T-helper 2 cell treated with Interferon-gamma antibody and Interleukin-4, amounts not matched to agents 5 μg/mL and 100 μg/mL, for 36 hours (primary cell): Measurements from ENCODE around the gene LBR.

Source experiments
- DNase-seq: peaks from one replicate; pipeline ENCODE4 v3.0.0; 2021; ENCODE audit warnings: low spot score
- H3K27ac Mint-ChIP-seq: one replicate; pipeline ENCODE4 v1.8.0; 2021; ENCODE audit warnings: mild to moderate bottlenecking, mixed read lengths
- H3K27me3 Mint-ChIP-seq: one replicate; pipeline ENCODE4 v1.8.0; 2021; ENCODE audit warnings: low read depth, mixed read lengths
- H3K36me3 Mint-ChIP-seq: one replicate; pipeline ENCODE4 v1.8.0; 2021; ENCODE audit warnings: low read depth, mixed read lengths
- H3K4me1 Mint-ChIP-seq: one replicate; pipeline ENCODE4 v1.8.0; 2021; ENCODE audit warnings: low read depth, mixed read lengths
- H3K4me3 Mint-ChIP-seq: one replicate; pipeline ENCODE4 v1.8.0; 2022; ENCODE audit warnings: mild to moderate bottlenecking, moderate library complexity, mixed read lengths
- H3K9me3 Mint-ChIP-seq: one replicate; pipeline ENCODE4 v1.8.0; 2021; ENCODE audit warnings: mixed read lengths

The LBR gene

DNA sequence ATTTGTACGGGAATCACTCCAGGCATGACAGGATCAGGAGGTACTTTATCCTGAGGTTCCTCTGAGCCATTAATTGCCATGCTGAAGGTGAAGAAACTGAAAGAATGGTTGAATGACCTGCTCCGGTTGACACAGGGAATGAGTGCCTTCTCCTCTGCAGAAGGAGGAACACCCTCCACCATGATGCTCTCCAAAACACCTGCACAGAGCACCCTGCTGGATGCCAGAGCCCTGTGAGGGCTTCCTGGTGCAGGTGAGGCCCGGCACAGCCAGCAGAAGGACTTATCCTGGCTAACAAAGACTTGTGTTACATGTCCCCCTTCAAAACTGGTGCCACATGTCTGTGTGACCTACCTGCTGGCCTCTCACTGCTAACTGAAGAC is 14.3 kb upstream of the LBR start:
- H3K27me3 Mint-ChIP-seq, result peaks cover 3% of the 10 kb centered on the region
- peak overlapping the region; percentile 87 for H3K27ac Mint-ChIP-seq
- peak overlapping the region; percentile 71 for H3K4me3 Mint-ChIP-seq
- no peak for DNase-seq
- H3K4me1 Mint-ChIP-seq, result peaks cover 54% of the 10 kb centered on the region
- H3K9me3 Mint-ChIP-seq, result peaks cover 4% of the 10 kb centered on the region
- H3K36me3 Mint-ChIP-seq, result peaks cover 9% of the 10 kb centered on the region

DNA sequence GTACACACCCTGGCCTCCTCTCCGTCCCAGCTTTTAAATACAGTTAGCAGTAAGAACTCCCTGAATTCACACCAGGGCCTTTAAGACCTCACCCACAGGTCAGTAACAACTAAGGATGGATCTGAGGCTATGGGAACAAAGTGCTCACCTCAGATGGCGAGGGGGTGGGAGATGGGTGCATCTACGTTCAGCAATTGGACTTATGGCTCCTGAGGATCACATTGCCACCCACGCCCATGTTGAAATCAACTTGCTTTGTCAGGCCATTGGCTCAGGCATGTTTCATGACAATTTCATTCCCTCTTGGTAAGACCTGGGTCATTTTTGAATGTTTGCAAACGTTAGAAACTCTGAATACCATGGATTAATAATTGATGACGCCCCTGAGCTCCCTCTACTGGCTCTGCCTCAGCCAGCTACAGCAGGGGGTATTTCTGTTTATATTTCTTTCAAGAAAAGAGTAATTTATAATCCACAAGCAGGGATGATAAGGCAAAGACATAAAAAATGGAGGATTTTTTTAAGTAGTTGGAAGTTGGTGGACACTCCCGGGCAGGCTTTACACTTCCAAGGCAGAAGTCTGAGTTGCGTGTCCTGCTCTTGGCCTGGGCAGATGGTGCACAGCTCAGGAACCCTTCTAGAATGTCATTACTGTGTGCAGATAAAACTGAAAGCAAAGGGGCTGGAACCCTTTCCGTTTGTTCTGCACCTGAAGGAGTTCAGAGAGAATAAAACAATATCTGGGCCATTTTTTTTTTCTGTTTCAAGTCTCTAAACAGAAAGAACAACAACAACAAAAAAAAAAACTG is 13.7 kb upstream of the LBR start:
- Mint-ChIP-seq H3K27me3 (peaks cover 3% of the 10 kb centered on the region), H3K27ac (peak overlapping the region; percentile 87), H3K4me1 (peaks cover 55% of the 10 kb centered on the region), H3K36me3 (peaks cover 9% of the 10 kb centered on the region), H3K4me3 (peak overlapping the region; percentile 71), H3K9me3 (peaks cover 4% of the 10 kb centered on the region)
- no peak for DNase-seq

DNA sequence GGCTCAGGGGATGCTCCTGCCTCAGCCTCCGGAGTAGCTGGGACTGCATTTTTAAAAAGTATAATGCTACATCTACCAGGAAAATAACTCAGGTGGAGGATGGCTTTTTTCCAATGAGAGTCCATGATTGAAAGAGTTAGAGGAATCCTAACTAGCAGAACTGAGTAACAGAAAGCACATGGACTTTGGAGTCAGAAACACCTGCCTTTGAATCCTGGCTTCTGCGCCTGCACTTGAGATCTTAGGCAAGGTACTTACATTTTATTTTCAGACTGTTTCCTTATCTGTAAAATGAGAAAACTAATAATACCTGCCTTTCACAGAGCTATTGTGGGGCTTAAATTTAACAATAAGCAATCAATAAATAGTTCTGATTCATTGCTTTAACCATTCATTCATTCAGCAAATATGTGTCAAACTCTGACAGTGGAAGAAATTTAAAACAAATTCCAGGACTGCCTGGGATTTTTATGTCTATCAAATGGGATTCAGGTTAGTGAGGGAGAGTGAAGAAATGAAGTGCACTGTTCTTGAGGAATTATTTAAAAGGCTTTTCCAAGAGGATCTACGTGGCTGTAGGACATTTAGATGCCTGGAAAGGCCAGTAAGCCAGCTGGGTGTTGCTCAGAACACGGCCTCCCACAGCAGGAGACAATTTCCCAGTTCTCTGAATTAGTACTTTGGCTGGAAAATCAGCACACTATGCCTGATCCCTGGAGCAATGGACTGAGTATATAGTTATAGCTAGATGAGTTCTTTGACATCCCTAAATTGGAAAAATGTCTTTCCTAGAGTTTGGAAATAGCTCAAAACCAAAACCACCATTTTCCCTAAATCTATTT is 12.8 kb upstream of the LBR start:
- peaks cover 9% of the 10 kb centered on the region for H3K36me3 Mint-ChIP-seq
- H3K27me3 Mint-ChIP-seq, result peaks cover 3% of the 10 kb centered on the region
- peaks cover 4% of the 10 kb centered on the region for H3K9me3 Mint-ChIP-seq
- no peak for DNase-seq
- no peak overlapping the region for H3K27ac Mint-ChIP-seq
- H3K4me1 Mint-ChIP-seq, result peaks cover 51% of the 10 kb centered on the region
- no peak overlapping the region for H3K4me3 Mint-ChIP-seq

DNA sequence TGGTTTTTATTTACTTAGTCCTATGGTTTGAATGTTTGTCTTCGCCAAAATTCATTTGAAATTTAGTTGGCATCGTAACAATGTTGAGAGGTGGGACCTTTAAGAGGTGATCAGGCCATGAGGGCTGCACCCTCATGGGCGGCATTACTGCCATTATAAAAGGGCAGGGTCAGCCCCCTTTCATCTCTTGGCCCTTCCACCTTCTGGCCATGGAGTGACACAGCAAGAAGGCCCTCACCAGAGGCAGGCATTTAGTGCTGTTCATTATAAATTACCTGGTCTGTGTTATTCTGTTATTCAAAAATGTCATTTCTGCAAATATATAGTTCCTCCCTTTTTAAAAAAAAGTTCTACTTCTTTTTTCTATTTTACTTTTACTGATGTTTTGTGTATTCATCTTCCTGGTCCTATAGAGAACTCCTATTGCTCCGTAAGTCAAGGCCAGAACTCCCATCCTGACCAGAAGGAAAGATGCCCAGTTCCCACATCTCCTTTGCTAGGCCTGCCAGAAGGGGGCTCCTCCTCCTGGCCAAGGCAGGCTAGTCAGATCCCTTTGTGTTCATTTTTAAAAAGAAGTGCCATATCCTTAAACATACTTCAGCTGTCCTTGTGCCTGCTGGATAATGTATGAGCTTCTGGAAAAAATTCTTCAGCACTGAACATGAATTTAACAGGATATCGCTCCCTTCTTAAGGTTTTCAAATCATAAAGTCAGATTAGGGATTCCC is 10.0 kb upstream of the LBR start:
- Mint-ChIP-seq H3K9me3 (no peaks in the 10 kb centered on the region), H3K36me3 (no peaks in the 10 kb centered on the region), H3K4me1 (peaks cover 30% of the 10 kb centered on the region), H3K27ac (no peak overlapping the region), H3K27me3 (no peaks in the 10 kb centered on the region), H3K4me3 (no peak overlapping the region)
- DNase-seq, result no peak

DNA sequence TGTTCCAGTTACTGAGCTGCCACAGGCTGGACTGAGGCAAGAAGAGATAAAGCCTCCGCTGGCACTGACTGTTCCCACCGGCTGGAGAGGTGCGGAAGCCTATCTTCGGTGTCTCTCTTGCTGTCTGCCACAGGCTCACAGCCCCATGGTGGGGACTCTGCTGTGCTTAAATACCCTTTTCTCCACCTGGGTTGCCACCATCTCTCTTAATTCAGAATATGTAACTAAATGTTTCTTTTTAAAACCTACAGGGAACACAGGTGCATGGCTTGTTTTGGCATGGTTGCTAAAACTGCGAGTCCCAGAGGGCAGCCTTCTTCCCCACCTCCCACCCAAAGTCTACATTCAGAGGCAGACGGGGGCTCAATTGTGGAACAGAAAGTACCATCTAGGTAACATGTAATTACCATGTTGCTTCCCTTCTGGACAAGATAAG is 8.1 kb upstream of the LBR start:
- Mint-ChIP-seq H3K4me3 (no peak overlapping the region), H3K27me3 (no peaks in the 10 kb centered on the region), H3K27ac (no peak overlapping the region), H3K36me3 (no peaks in the 10 kb centered on the region), H3K9me3 (no peaks in the 10 kb centered on the region), H3K4me1 (peaks cover 13% of the 10 kb centered on the region)
- DNase-seq, result no peak

DNA sequence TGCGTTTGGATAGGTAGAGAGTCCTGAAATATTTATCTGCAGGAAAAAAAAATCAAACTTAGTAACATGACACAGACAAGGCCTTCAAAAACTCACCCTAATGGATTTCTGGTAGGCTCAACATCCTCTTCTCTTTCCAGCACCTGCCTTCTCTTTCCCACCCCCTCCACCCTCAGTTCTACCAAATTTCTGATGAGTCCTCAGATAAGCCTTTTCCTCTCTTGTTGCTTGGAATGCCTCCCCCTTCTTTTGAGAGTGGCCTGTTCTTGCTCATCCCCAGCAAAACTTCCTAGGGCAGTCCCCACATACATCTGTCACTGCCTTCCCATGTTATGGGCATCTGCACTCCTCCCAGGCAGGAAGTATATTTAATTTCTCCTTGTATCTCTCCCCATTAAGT is 7.6 kb upstream of the LBR start:
- H3K27ac Mint-ChIP-seq, result no peak overlapping the region

DNA sequence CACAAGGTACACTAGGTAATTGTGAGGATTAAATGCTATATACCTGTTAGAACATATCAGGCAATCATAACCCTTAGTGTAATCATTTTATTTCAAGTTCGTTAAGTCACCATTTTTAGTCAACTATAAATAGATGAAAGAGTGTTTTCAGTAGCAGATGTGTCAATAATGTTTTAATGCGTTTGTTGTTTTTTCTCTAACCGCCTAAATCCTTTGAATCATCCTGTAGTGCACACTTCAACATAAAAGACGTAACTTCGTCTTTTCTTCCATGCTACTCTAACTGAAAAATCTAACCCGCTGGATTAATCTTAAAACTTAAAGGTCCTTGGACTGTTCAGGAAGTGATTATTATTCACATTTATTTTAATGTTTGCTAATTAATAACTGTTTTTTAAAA is 7.2 kb upstream of the LBR start:
- no peaks in the 10 kb centered on the region for H3K36me3 Mint-ChIP-seq
- no peaks in the 10 kb centered on the region for H3K27me3 Mint-ChIP-seq
- H3K4me3 Mint-ChIP-seq, result no peak overlapping the region
- no peak for DNase-seq
- no peak overlapping the region for H3K27ac Mint-ChIP-seq
- H3K4me1 Mint-ChIP-seq, result peaks cover 16% of the 10 kb centered on the region
- H3K9me3 Mint-ChIP-seq, result no peaks in the 10 kb centered on the region

More for the DNA sequence above, 7.6 kb upstream of the LBR start:
- H3K36me3 Mint-ChIP-seq, result no peaks in the 10 kb centered on the region
- H3K4me3 Mint-ChIP-seq, result no peak overlapping the region
- peaks cover 12% of the 10 kb centered on the region for H3K4me1 Mint-ChIP-seq
- DNase-seq, result no peak
- H3K27me3 Mint-ChIP-seq, result no peaks in the 10 kb centered on the region
- H3K9me3 Mint-ChIP-seq, result no peaks in the 10 kb centered on the region

DNA sequence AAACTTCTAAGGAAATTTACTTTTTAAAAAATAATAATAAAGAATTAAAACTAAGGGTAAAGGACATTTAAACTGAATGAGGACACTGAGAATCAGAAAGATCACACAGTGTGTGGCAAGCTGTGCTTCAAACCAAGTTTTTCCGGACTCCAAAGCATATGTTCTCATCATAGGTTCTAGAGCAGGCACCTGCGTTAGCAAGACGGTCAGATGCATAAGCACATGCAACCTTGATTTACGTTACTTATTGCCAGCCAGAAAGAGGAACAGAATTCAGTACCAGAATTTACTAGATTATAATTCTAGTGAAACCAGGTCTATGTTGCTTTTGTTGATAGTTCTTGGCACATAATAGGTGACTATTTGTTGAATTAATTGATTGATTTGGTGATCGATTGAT is 6.2 kb upstream of the LBR start:
- Mint-ChIP-seq H3K27ac (no peak overlapping the region), H3K9me3 (no peaks in the 10 kb centered on the region), H3K27me3 (no peaks in the 10 kb centered on the region), H3K4me1 (peaks cover 23% of the 10 kb centered on the region), H3K36me3 (no peaks in the 10 kb centered on the region), H3K4me3 (no peak overlapping the region)
- no peak for DNase-seq

DNA sequence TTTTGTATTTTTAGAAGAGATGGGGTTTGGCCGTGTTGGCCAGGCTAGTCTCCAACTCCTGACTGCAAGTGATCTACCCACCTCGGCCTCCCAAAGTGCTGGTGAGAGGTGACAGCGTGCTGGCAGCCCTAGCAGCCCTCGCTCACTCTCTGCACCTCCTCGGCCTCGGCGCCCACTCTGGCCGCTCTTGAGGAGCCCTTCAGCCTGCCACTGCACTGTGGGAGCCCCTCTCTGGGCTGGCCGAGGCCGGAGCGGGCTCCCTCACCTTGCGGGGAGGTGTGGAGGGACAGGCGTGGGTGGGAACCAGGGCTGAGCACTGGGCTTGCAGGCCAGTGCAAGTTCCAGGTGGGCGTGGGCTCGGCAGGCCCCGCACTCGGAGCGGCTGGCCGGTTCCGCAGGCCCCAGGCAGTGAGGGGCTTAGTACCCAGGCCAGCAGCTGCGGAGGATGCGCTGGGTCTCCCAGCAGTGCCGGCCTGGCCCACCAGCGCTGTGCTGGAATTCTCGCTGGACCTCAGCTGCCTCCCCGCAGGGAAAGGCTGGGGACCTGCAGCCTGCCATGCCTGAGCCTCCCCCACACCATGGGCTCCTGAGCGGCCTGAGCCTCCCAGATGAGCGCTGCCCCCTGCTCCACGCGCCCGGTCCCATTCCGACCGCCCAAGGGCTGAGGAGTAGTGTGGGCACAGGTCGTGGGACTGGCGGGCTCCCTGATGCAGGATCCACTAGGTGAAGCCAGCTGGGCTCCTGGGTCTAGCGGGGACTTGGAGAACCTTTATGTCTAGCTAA is 3.4 kb upstream of the LBR start:
- Mint-ChIP-seq H3K9me3 (no peaks in the 10 kb centered on the region), H3K36me3 (peaks cover 7% of the 10 kb centered on the region), H3K27ac (no peak overlapping the region), H3K27me3 (no peaks in the 10 kb centered on the region), H3K4me1 (peaks cover 24% of the 10 kb centered on the region), H3K4me3 (no peak overlapping the region)
- no peak for DNase-seq

DNA sequence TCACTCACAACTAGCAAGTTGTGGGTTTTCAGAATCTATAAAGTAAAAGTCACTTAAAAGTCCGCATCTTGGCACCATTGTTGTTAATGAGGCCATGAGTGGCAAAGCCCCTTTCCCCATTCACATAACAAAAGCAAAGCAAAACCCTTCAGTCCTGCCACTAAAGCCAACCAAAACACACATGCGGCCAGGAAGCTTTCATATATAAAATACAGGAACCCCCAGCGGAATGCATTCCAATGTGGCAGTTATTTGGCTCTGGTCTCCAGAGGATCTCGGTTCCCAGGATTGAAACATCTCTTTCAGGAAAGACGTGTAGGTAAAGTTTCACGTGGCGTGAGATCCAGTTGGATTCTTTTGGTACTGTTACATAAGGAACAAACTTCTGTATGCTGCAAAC is 2.5 kb upstream of the LBR start:
- peak overlapping the region; percentile 0 for H3K4me3 Mint-ChIP-seq
- H3K9me3 Mint-ChIP-seq, result no peaks in the 10 kb centered on the region
- H3K4me1 Mint-ChIP-seq, result peaks cover 25% of the 10 kb centered on the region
- DNase-seq, result no peak
- H3K27me3 Mint-ChIP-seq, result no peaks in the 10 kb centered on the region
- H3K27ac Mint-ChIP-seq, result no peak overlapping the region
- peaks cover 7% of the 10 kb centered on the region for H3K36me3 Mint-ChIP-seq

DNA sequence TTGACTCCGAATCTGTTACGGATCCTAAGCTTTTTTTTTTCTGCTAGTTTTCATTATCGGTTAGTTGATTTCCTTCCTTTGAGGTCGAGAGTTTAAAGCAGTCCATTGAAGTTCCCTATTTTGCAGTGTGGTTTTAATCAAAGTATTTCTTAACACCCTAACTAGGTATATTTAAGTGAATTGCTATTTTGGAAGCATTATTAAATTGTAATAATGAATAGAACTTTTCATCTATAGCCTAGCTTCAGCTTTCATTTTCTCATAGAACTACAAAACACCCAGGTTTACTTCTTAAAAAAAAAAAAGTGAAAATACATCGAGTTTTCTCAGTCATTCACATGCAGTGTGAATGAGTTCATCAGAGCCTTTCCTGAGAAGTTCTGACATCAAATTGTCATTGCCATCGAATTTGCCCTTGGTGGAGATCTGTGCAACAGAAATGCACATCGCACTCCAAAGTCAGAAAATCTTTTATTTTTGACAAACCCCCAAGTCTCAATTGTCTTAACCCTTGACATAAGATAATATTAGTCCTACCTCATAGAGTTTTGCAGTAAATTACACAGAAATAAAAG is 1.1 kb upstream of the LBR start:
- no peaks in the 10 kb centered on the region for H3K9me3 Mint-ChIP-seq
- peaks cover 13% of the 10 kb centered on the region for H3K36me3 Mint-ChIP-seq
- peaks cover 37% of the 10 kb centered on the region for H3K4me1 Mint-ChIP-seq
- H3K27ac Mint-ChIP-seq, result peak overlapping the region; percentile 96
- DNase-seq, result no peak
- H3K4me3 Mint-ChIP-seq, result peak overlapping the region; percentile 89
- no peaks in the 10 kb centered on the region for H3K27me3 Mint-ChIP-seq

DNA sequence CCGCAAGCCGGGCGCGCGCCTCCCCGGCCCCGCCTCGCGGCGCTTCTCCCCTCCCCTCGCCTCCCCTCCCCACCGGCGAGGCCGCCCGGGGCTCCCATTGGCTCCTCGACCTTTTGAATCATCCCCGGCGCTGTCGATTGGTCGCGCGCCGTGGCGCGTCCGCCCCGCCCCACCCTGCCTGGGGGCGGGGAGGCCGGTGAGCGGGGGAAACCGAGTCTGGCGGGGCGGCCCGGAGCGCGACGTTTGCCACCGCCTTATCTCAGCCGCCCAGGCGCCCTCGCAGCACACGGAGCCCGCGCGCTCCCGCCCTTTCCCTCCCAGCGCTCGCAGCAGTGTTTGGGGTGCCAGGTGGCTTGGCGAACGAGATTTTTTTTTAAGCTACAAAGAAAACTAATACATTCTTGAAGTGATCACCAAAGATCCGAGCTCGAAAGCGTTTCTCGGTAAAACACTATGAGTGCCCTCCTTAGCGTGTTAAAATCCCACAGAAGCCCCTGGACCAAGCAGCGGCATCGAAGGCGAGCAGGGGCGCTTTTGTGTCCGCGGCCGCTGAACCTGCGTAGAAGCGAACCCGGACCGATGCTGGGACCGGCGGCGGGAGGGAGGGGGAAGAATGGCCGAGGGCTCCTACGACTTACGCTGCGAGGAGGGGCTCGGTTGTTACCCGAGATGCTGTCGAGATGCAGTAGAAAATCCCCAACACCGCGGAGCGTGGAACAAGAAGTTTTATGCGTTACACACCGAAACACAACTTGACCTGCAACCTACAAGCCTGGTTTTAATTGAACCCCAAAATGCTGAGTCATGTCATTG is 436 bp upstream of the LBR start:
- Mint-ChIP-seq H3K4me3 (peak overlapping the region; percentile 89), H3K4me1 (peaks cover 44% of the 10 kb centered on the region), H3K36me3 (peaks cover 18% of the 10 kb centered on the region), H3K27ac (peak overlapping the region; percentile 96), H3K9me3 (no peaks in the 10 kb centered on the region), H3K27me3 (no peaks in the 10 kb centered on the region)
- peak; percentile 92 for DNase-seq
